ENCODE data around the gene PAFAH1B1.
"Not testable (repeated sequence)": the region's sequence is repeated elsewhere in the genome, so short reads cannot be mapped to it uniquely, and the experiment has no call there.

Gene PAFAH1B1

GRCh38 chr17:2689411-2690164 is 96.1 kb downstream of the PAFAH1B1 start:
- no peak for DNase-seq

DNA sequence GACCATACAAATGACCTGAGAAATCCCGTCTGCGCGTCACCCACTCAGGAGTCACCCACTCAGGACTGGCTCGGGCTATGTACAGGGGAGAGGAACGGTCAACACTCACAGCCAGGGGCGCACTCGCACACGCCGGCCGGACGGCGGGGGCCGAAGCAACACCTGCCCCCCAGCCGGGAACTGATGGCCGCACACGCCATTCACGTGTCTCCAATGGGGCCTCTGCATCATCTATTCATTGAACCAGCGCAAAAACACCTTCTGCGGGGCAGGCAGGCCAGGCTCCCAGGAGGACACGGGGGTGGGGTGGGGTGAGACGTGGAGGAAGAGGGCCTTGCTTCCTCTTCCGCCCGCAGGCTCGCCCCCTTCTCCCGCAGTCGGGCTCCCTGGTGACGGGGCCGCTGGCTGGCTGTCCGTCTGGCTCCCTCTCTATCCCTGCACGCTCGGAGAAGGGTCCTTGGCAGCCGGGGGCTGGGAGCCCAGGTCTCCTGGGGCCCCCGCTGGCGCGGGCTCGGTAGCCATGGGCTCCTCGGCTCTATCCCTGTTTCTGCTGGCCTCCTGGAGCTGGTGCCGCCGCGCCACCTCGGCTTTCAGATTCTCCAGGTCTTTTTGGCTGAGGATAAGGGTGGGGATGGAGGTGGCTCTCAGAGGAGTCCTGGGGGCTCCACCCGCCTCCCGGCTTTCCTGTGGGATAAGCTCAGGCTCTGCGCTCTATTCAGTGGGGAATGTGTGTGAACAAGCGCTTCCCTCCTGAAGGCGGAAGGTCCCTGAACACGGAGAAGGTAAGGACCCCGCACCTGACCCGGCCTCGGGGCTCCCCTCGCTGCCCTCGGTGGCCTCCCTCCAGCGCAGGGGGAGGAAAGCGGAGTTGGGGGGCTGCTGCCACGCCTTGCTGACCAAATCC is 97.0 kb downstream of the PAFAH1B1 start:
- no peak for DNase-seq

GRCh38 chr17:2691069-2691871 is 97.8 kb downstream of the PAFAH1B1 start:
- no peak for DNase-seq

- DNase-seq: no peak
Measured at GRCh38 chr17:2691965-2692780, 98.7 kb downstream of the PAFAH1B1 start.

DNA sequence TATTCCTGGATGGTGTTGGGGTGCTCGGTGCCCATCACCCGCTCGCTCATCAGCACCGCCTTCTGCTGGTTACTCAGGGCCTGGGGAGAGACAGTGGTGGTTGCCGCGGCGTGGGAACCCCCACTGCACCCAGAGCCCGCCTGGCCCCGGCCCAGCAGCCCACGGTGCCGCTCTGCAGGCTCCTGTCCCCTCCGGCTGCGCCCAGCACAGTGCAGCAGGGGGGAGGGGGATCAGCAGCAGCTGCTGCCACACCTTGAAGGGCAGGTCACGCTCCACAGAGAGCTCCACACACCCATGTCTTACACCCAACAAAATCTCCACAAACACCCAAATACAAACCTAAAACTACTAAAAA is 99.3 kb downstream of the PAFAH1B1 start:
- DNase-seq: no peak

- DNase-seq: no peak
Measured at GRCh38 chr17:2693561-2694380, 100.3 kb downstream of the PAFAH1B1 start.

DNA sequence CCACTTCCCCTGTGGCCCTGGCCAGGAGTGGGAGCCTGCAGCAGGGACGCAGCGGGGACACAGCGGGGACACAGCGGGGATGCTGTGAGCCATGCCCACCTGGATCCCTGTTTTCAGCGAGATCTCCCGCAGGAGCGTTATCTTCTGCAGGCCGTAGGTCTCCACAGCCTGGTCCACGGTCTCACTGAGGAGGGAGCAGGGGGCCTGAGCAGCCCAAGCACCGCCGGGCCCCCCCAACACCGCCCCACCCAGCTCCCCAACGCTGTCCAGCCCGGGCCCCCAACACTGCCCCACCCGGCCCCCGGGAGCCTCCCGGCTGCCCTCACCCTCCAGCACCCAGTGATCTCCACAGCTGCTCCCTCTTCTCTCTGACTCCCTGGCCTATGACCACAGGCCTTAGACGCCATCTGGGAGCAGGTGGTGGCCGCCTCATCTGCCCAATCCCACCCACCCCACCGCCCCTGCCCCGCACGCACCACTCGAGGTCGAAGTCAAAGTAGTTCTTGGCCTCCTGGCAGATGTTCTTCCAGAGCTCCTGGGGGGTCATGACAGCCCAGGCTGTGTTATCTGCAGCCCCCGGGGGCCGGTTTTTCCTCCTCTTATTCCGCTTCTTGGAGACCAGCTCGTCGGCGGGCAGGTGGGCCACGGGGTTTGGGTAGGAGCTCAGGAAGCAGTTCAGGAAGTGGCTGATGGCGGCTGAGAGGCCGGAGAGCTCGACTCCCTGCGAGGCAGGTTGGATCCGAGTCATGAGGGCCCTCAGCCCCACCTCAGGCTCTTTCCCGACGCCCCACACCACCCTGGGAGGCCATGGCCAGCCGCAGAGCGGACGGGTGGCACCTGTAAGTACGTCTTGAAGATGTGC is 101.2 kb downstream of the PAFAH1B1 start:
- no peak for DNase-seq

DNA sequence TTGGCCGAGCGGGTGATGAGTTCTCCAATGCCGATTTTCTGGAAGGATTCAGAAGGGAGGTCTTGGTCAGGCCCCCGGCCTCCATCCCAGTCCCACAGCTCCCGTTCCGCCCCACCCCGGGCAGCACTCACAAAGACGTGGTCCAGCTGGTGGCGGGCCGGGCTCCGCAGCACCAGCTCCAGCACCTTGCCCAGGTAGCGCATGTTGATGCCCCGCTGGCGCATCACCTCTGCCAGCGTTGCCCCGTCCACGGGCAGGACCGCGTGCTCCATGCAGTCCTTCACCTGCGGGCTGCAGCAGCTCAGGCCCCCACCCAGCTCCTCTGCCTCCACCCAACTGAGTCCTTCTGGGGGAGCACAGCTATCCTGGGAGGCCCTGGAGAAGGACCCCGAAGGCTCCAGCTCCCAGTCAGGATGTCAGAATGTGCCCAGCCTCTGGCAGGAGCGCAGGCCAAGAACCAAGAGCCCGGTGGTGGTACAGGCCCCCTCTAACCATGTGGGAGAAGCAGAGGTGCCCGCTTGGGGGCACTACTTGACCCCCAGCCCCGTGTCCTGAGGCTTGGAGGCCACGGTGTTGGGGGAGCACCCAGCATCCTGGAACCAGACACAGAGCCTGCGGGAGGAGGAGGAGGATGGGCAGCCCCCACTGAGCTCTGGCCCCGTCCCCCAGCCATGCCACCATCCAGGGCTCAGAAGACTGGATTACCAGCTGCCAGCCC is 101.9 kb downstream of the PAFAH1B1 start:
- DNase-seq: no peak

GRCh38 chr17:2695961-2696760 is 102.7 kb downstream of the PAFAH1B1 start:
- DNase-seq: no peak

DNA sequence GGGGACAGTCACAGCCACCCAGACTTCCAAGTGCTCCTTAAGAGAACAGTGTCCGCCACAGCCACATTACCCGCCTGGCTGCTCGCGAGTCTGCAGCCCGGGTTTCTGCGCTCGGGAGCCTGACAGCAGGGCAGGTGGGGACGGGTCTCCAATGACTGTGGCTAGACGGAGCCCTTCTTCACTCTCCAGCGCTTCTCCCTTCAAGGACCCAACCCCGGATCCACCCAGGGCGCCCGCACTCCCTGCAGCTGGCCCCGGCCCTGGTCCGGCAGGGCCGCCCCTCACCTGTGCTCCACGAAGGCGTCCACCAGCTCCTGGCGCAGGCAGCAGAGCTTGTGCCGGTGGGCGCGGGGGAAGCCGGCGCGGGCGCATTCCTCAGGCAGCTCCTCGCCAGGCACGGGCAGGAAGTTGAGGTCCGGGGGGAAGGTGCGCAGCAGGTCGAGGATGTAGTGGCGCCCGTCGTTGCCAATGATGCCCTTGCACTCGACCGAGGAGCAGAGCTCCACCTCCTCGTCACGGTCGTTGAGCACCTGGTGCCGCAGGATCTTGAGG is 104.2 kb downstream of the PAFAH1B1 start:
- DNase-seq: no peak

DNA sequence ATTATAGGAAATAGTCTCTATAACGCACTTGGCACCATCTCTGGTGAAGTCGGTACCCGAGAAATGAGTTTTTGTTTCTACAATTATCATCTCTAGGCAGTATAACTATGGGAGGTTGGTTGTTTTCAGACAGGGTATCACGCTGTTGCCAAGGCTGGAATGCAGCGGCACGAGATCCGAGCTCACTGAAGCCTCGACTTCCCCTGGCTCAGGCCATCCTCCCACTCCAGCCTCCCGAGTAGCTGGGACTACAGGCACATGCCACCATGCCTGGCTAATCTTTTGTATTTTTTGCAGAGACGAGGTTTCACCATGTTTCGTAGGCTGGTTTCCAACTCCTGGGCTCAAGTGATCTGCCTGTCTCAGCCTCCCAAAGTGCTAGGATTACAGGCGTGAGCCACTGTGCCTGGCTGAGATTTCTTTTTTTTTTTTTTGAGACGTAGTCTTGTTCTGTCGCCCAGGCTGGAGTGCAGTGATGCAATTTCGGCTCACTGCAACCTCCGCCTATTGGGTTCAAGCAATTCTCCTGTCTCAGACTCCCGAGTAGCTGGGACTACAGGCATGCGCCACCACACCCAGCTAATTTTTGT is 105.9 kb downstream of the PAFAH1B1 start:
- DNase-seq: not testable (repeated sequence)

- no peak for DNase-seq
Measured at GRCh38 chr17:2700030-2700490, 106.6 kb downstream of the PAFAH1B1 start.

- DNase-seq: no peak
Measured at GRCh38 chr17:2700491-2701141, 107.2 kb downstream of the PAFAH1B1 start.

DNA sequence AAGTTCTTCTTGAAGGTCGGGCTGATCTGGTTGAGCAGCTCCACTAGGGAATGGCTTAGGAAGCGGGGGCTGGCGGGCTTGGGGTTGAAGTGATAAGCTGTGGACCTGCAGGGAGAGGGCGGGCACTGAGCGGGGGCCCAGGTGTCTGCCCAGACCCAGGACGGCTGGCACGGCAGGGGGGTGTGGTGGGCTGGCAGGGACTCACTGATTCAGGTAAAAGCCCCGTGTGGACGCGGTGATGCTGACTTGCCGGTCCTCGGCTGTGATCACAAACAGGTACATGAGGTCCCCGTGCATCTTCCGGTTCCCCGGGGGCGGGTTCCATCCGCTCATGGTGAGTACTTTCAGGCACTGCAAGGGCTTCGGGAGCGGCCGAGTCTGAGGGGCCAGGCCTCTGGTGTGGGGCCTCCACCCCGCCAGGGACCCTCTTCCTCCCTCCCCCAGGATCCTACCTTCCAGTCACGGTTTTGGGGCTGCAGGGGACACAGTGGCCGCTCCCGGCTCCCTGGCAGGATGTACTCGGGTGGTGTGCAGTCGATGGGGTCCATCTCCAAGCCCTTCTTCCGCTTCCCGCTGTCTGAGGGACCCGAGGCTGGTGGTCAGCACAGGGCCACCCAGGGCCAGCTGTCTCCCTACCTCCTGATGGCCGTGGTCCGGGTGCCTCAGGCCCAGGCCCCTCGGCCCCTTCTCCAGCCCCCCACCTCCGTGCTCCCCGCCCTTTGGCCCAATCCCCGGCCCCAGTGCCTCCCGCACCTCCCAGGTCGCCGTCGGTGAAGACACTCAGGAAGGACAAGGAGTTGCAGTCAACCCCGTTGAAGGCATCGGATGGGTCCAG is 107.9 kb downstream of the PAFAH1B1 start:
- no peak for DNase-seq

Data from hypothalamus (tissue), 51 donors.